NCI-H1105 (cell line): Measurements from ENCODE around the gene CPED1.
"Not testable (repeated sequence)": the region's sequence is repeated elsewhere in the genome, so short reads cannot be mapped to it uniquely, and the experiment has no call there.

Experiments used
- DNase-seq: peaks from one replicate; lab custom pipeline; 2025; lab: John Stamatoyannopoulos, UW

Gene CPED1

GRCh38 chr7:120996988-120997345 lies 8.5 kb downstream of the CPED1 start:
- DNase-seq, result no peak

- DNase-seq, result no peak
Measured at GRCh38 chr7:120997882-120998474, 9.5 kb downstream of the CPED1 start.

DNA sequence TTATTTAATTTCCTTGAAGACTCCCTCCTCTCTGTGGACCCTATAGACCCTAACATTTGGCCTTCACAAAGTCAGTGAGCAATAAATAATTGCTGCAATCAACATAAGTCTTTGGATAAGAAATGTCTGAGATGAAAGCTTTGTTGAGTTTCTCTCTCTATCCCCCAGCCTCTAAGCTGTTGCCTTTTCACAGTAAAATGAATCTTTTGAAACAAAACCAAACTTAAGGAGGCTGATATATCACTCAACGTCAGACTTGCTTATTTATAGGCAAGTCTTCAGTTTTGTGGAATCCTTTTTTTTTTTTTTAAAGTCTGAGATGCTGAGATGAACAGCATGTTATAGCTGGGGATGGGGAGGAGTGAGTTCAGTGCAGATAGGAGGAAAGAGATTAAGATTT lies 10.0 kb downstream of the CPED1 start:
- DNase-seq, result no peak

- DNase-seq, result no peak
Measured at GRCh38 chr7:120998996-120999565, 10.6 kb downstream of the CPED1 start.

- no peak for DNase-seq
Measured at GRCh38 chr7:121000081-121000983, 11.8 kb downstream of the CPED1 start.

DNA sequence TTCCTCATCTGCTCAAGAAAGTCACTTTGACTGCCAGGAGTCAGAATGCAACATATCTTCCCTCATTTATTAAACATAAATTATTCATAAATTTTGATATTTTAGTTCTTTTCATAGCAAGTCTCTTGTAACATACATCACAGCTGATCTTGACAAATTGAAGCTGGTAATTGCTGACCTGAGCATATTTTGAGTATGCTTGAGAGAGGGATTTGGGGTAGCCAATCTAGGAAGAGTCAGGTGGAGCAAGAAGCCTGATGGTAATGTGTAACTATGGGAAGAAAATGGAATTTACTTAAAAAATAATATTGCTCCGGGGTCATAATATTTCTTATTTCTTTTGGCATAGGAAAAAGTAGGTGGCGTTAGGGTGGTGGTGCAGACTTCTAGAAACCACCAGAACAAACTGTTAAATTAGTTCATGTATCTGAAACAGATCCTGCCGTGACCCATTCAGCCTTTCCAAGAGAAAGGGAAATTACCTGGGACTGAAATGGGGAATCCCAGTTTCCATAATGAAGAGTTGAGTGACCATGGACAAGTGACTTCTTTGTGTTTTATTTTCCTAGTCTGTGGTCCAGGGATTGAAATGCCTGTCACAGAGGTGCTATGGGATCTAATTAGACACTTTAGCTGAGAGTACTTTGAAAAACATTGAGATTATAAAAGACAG lies 12.9 kb downstream of the CPED1 start:
- no peak for DNase-seq

DNA sequence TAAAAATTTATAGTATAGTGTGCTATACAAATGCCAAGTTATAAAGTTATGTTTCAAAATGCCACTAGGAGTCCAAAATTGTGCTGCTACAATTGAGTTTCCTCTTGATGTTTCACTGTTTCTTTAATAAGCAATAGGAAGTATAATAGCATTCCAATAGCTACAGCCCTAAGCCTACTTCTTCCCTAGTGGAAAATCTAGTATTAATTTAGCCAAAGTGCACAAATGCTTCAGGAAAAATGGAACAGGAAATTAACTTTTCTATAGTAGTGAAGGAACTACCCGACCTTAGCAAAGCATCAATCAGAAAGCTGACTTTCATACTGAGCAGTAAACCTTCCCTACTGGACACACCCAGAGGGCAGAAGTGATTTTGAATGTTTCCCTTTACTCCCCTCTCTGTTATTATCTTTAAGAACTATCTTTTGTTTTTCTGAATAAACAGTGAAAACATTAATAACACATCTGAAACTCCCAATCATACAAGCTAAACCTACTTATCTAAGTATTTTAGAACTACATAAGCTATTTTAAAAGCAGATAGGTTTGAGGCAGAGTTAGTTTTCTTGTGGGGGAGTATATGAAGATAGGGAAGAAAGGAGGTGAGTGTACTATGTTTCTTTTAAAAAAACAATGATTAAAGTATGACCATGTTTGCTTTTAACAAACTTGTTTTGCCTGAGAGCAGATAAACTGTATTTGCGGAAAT lies 13.7 kb downstream of the CPED1 start:
- DNase-seq, result no peak

DNA sequence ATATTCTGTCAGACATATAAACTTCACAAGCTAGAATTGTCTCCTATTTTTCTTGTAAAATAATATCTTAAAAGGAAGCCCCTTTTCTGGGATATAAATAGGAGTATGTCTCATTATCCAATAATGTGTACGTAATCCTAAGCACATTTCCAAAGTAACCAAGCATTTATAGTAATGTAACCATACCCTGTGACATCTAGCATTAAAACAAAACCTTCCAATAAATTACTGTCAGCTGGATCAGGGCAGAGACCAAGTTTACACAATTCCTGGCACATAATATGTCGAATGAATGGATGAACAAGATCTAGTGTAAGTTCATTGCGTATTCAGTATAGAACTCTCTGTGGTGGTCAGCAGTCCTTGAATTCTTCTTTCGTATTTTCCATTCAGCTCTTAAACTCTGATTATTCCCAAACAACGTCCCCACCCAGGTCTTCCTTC lies 14.3 kb downstream of the CPED1 start:
- no peak for DNase-seq

DNA sequence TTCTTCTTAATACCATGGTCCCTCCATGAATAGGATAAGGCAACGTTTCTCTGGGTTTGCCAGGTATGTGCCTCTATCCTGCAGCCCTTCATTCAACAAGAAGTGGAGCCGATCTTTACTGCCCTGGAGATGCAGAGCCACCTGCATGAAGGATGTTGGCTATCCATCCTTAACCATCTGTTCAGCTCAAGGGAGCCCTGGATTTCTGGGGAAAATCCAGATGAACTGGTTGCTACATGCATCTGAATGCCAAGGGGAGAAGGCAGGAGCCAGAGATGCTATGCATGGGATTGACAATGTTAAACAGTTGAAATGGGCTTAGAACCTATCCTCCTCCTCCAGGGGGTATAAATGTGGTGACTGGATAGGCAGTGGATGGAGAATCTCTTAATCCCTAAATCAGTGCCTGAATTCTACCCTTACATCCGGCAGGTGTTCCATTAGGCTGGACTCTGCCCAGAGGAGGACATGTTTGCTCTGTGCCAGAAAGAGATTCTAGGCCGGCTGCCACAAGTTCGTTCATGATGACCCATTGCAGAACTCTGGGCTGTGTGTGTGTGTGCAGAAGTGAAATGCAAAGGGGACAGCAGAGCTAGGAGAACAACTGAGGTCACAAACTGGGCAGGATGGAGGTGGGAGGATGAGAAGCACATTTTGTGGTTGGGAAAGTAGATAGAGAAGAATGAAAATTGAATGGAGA lies 15.6 kb downstream of the CPED1 start:
- DNase-seq, result no peak

DNA sequence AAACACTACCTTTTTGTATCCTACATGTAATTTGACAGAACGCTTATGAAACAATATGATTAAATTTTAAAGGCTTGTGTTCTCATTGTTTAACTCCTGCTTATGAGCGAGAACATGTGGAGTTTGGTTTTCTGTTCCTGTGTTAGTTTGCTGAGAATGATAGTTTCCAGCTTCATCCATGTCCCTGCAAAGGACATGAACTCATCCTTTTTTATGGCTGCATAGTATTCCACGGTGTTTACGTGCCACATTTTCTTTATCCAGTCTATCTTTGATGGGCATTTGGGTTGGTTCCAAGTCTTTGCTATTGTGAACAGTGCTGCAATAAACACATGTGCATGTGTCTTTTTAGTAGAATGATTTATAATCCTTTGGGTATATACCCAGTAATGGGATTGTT lies 16.5 kb downstream of the CPED1 start:
- not testable (repeated sequence) for DNase-seq

GRCh38 chr7:121005996-121006584 lies 17.6 kb downstream of the CPED1 start:
- DNase-seq, result no peak

DNA sequence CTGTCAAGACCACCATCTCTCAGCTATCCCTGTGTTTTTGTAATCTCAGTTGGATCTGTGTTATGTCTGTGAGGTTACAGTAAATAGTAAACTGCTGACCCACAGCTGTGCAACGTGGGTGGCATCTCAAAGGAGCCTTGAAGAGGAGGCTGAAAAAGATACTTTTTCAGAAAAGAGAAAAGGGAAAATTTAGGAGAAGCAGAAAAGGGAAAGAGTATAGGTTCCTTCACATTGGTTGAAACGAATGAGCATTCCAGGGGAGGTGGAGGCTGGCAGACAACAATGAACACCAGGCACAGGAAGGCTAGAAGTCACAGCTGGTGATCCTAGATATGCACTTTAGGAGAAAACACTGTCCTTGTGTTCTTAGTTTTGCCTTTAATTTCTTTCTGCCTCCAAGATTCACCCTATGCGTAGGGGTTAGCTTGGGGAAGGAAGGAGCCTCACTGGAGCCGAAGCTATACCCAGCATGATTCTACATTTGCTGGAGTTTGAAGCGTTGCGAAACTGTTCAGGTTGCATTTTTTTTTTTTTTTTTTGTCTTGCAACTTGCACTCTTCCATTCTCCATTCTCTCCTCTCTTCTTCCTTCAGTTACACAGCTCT lies 18.3 kb downstream of the CPED1 start:
- DNase-seq, result no peak

DNA sequence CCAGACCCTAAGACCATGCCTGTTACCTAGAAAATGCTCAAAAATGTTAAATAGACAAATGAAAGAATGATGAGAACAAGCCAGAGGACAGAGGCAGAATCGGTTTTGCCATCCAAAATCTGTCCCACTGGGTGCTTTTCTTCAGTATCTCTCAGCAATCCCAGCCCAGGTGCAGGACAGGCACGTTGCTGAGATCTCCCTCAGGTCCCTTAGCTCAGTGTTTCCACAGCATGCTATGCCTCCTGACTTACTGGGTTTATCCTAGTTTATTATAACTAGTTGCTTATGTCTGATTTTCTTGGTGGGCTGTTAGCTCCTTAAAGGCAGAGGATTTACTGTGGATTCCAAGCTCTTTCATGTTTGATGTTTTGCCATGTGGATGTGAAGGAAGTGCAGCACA lies 20.3 kb downstream of the CPED1 start:
- DNase-seq, result no peak

- DNase-seq, result no peak
Measured at GRCh38 chr7:121011401-121011800, 22.9 kb downstream of the CPED1 start.

GRCh38 chr7:121012170-121012874 lies 23.8 kb downstream of the CPED1 start:
- DNase-seq, result no peak

DNA sequence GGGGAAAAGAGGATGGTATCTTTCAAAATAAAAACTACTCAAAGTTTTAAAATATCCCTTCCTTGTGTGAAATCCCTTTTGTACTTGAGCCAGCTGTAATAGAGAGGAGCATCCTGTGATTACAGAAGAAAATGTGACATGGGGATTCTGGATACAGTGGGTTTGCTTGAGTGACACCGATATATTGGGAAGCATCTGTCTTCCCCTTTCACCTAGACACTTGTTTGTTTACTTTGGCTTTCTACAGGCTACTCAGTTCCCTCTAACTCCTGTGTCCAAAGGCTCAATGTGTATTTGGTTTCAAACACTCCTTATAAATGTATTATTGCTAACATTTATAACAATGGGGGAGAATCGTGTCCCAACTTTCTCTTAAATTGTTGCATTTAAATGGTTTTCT lies 24.4 kb downstream of the CPED1 start:
- no peak for DNase-seq

GRCh38 chr7:121015560-121015959 lies 27.0 kb downstream of the CPED1 start:
- DNase-seq, result no peak

- DNase-seq, result no peak
Measured at GRCh38 chr7:121016966-121017365, 28.5 kb downstream of the CPED1 start.

- DNase-seq, result no peak
Measured at GRCh38 chr7:121017586-121017985, 29.1 kb downstream of the CPED1 start.

- no peak for DNase-seq
Measured at GRCh38 chr7:121019018-121019417, 30.5 kb downstream of the CPED1 start.
